Embryonic facial prominence (tissue), 1 donor: ENCODE data around the gene ANO7.
A peak's percentile ranks its signal among the peaks of the same experiment; 100 is the strongest.

Experiments
- DNase-seq: peaks from one replicate; pipeline ENCODE4 v3.0.0-alpha.2; 2016; ENCODE audit errors: extremely low spot score

Gene ANO7

DNA sequence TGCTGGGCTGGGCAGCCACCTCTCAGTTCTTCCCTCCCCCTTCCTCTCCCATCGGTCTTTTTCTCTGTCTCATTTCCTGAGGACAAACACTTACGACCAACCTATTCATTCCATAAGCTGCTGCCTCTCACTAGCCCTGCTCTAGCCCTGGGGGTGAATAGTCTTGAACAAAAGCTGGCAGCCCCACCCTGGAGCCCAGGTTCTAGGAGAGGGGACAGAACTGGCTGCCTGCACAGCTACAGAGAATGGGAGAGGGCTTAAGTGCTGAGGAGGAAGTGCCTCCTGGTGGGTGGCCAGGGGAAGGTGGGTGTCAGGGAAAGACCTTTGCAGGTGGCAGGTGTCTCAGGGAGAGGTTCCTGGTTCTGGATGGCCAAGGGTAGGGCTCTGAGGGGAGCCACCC, 22.8 kb downstream of the ANO7 start:
- no peak for DNase-seq

- no peak for DNase-seq
Measured at GRCh38 chr2:241213041-241213440, 24.6 kb downstream of the ANO7 start.

DNA sequence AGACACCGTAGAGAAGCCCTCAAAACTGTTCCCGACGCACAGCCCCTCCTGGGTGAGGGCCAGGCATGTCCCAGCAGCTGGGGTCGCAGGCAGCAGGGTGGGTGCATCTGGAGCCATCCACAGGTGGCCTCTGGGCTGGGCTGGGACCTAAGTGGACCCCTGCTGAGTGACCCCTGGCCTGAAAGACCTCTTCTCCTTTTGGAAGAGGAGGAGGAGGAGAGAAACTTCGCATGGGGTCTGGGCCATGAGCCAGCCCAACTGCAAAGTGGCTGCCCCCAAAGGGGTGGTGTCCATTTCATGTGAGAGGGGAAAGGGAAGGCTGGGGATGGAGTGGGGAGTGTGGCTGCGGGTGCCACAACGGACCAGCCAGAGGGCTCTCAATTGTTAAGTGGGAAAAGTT, 25.1 kb downstream of the ANO7 start:
- DNase-seq, result no peak

DNA sequence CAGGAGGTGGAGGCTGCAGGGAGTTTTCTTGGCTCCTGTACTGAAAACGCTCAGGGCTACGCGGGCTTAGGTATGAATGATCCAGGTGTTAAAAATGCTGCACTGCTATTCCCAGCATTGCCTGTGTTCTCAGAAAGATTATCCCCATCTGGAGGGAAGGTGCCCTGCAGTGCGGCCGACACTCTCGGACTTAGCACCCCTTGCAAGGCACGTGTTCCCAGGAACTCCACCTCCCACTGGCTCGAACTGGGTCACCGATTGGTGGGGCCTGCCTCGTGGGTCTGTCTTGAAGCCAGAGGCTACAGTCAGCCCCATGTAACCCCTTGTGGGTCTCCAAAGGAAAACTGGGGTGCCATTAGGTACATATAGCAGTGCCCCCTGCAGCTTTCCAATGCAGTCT, 25.7 kb downstream of the ANO7 start:
- DNase-seq, result no peak

- no peak for DNase-seq
Measured at GRCh38 chr2:241214766-241215165, 26.3 kb downstream of the ANO7 start.

- no peak for DNase-seq
Measured at GRCh38 chr2:241215421-241215820, 26.9 kb downstream of the ANO7 start.

- DNase-seq, result no peak
Measured at GRCh38 chr2:241216211-241216761, 27.8 kb downstream of the ANO7 start.

DNA sequence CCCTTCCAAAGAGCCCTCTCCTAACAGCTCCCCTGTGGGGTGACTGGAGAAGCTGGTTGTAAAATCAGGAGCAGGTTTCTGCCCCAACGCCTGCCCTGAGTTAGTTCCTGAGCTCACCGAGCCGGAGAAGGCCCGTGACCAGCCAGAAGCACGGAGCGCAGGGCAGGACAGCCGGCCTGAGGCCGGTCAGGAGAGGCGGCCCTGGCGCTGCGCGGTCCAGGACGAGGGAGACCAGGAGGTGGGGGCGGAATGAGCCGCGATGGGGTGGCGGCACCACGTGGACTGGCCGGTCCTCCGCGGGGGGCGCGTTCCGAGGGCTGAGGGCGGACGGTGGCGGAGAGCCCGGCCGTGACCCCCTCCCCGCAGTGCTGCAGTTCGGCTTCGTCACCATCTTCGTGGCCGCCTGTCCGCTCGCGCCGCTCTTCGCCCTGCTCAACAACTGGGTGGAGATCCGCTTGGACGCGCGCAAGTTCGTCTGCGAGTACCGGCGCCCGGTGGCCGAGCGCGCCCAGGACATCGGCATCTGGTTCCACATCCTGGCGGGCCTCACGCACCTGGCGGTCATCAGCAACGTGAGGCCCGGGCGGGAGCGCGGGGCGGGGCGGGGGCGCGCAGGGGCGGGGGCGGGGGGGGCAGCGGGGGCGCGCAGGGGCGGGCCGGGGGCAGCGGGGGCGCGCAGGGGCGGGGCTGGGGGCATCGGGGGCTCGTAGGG, 29.0 kb downstream of the ANO7 start:
- DNase-seq, result peak; percentile 39

DNA sequence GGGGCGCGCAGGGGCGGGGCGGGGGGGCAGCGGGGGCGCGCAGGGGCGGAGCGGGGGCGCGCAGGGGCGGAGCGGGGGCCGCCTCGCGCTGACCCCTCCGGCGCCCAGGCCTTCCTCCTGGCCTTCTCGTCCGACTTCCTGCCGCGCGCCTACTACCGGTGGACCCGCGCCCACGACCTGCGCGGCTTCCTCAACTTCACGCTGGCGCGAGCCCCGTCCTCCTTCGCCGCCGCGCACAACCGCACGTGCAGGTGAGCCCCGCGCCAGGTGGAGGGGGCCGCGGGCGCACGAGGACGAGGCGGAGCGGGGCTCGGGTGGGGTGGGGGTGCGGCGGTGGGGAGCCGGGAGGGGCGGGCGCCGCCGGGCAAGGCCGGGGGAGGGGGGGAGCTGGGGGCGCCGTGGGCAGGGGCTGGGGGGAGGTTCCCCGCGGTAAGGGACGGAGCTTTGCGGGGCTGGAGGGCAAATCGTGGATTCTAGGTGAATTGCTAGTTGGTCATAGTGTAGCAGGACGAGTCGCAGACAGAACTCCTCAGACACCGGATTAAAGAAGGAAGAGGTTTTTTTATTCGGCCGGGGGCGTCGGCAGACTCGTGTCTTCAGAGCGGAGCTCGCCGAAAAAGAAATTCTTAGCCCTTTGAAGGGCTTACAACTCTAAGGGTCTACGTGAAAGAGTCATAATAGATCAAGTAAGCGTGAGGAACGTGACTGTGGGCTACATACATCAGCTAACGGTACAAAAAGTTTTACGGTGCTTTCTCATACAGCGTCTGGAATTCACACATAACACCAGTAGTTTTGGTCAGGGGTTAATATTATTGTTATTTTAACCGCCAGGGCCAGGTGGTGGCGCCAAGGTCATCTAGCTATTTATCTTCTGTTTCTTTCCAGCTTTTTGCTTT, 29.9 kb downstream of the ANO7 start:
- peak; percentile 28 for DNase-seq

DNA sequence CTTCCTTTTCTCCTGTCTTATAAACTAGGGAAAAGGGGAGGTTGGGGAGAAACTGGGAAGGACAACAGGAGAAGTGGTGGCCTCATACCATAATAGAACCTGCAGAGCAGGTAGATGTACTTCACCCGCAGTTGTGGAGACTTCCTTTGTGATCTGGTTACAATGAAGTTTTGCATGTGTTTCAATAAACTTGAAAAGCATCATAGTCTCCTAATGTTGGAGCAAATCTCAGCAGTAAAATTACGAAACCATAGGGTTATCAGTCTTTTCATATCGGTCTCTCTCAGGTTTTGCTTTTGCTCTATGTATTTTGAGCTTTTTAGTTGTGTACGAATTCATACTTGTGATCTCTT, 30.5 kb downstream of the ANO7 start:
- no peak for DNase-seq

DNA sequence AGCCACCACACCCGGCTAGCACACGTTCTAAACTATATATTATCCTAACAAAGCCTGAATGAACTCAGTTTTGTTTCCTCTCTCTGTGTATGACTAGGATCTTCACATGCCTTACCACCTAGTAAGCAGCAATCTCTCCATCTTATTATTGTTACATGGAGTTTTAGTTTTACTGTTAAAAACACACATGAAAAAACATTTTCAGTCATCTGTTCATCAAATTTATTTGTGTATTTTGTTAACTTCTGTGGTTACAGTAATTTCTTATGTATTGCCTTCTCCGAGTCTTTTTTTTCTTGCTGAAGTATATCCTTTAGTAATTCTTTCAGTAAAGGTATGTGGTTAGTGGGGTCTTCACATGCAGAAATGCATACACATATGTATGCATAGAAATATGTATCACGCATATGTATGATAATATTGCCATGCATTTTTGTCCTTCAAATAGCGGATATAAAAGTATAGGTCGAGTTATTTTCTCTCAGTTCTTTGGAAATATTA, 31.4 kb downstream of the ANO7 start:
- DNase-seq, result no peak

DNA sequence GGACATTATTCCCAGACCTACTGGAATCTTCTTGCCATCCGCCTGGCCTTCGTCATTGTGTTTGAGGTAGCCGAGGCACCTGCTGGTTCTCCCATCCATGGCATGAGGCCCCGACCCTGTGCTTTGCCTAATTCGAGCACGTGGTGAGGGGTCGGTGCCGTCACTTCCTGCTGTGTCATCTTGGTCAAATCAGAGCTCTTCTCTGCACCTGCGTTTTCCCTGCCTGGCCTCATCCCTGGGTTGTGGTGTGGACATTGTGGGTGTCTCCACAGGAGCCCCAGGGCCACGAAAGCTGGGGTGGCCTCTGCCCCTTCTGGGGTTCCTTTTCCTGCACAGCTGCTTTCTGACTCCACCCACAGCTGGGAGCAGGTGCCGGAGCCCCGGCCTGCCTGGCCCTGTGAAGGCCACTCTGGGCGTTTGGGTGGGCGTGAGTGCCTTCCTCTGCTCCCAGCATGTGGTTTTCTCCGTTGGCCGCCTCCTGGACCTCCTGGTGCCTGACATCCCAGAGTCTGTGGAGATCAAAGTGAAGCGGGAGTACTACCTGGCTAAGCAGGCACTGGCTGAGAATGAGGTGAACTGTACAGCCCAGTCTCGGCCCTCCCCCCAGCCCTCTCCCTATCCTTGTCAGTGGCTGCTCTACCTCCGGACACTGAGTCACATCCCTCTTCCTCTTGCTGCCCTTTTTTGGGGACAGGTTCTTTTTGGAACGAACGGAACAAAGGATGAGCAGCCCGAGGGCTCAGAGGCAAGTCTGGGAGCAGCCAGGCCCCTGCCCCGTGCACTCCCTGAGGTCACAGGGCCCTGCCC, 34.9 kb downstream of the ANO7 start:
- DNase-seq, result no peak

- DNase-seq, result no peak
Measured at GRCh38 chr2:241224018-241224850, 35.8 kb downstream of the ANO7 start.

DNA sequence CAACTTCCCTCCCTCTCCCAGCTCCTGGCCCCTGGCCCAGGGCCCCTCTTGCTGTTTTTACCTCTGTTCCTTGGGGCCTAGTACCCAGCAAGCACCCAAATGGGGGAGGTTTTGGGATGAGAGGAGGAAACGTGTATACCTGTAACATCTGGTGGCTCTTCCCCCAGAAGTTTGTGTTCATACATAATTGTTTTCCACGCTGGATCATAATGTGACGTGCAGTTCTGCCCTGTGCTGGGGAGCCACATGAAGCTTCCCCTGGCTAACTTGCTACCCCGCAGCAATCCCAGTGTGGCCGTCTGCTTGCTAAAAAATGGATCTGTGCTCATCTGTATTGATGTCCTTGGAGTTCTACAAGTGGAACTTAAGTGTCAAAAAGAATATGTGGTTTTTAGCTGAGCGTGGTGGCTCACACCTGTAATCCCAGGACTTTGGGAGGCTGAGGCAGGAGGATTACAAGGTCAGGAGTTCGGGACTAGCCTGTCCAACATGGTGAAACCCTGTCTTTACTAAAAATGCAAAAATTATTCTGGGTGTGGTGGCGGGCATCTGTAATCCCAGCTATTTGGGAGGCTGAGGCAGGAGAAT, 36.5 kb downstream of the ANO7 start:
- DNase-seq, result no peak

DNA sequence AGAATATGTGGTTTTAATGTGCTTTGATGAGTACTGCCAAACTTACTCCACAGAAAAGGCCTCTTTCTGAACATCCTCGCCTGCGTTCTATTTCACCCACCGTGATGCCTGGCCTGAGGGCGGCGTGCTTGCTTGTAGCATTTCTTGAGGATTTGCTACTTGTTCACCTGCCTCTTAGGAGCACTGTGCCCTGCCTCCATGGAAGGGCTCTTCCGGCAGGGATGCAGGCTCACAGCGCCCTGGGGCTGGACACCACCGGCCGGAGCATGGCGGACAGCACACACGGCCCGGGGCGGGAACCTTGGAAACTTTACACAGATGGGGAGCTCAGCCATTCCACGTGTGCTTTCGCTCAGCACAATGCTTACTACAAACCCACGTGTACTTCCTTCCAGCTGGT, 37.1 kb downstream of the ANO7 start:
- DNase-seq, result no peak

DNA sequence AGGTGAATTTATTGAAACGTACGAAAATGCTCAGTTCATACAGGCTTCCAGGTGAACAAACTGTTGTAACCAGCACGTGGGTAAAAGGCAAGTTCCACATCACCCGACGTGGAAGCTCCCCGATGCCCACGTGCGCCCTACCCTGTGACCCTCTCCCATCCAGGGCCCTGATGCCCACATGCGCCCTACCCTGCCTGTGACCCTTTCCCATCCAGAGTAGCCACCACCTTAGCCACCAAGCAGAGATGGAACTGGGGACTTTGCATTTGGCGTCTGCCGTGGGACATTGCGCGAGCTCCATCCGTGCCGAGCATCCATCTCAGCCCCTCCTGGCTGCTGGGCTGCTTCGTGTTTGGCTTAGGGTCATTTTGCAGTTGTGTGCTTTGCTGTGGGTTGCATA, 37.5 kb downstream of the ANO7 start:
- DNase-seq, result no peak

DNA sequence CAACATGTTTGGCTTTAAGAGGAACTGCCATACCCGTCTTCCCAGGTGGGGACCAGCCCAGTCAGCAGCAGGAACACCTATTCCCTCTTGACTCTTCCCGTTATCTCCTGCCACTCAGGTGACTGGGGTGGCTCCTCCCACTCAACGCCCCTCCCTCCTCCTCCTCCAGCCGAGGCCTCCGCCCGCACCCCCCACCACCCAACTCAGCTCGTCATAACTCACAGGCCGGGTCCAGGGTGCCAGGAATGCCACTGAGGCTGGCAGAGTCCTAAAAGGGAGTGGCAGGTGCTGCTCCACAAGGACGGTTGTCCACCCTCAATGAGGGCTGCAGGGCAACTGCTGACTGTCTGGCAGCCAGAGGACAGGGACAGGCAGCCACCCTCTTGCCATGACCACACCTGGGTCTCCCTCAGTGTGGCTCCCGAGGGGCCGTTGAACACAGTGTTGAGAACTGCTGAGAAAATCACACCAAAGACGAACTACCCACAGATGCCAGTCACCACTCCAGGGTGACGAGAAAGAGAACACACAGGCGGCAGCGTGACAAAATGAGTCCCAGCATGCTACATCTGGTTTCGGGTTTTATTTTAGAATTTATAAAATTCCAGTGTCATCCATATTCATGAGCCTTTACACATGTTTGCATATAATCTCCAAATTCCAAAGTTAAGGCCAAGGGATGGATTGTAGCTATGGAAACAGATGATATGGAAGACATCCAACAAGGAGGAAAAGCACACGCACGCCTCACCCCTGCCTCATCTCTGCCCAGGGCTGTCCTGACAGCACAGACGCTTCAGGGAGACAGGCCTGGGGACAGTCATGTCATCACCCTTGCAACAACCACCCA, 38.5 kb downstream of the ANO7 start:
- DNase-seq, result no peak

DNA sequence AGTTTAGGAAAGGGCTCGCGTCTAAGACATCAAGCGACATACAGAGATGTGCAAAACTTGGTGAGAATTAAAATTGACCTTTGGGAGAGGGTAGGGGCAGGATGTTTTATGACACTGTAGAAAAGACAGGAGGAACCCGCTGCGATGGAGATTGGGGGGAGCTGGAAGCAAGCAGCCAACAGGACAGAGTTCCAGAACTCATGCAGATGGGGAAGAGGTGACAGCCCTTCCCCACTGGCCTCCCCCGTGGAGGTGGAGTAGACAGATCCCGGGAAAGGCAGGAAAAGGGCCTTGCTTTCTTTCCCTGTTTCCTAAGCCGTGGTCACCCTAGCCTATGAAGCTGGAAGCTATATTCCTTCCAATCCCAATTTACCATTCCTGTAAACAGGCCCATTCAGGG, 39.1 kb downstream of the ANO7 start:
- DNase-seq, result no peak

DNA sequence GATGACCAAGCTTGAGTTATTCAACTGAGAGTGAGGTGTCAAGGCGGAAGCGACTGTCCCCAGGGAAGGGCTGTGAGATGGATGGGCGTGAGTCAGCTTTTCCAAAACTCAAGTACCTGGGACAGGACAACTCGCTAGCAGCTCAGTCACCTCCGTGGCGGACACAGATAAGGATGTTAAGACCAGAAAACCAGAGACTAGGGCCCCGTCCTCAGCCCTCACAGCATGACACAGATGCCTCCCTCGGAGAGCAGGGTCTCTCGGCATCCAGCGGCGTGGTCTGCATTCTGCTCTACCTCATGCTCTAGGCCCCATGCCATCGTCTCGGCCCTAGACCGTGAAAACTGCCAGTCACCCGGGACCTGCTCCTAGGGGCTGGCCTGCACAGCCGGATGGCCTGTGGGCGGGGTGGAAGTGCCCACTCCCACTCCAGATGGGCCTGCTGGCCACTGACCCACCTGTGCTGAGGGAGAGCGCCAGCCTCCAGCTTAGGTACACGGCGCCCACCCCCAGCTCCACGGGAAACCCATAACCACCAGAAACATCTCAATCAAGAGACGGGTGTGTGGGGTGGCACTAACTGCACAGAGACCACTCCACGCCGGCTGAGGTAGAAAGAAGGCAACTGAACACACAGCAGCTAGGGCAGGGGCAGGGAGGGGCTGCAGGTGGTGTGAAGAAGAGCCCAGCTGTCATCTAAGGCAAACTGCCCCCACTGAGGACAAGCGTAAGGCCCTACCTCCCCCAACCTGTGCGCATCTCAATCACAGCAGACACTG, 39.8 kb downstream of the ANO7 start:
- no peak for DNase-seq
